Neuron (in vitro differentiated cells): Measurements from ENCODE around the gene HYKK.
A peak's percentile ranks its signal among the peaks of the same experiment; 100 is the strongest.

Experiments
- H2AFZ ChIP-seq: one replicate; pipeline ENCODE4 v1.6.1; 2013; ENCODE audit warnings: low read depth, mild to moderate bottlenecking, inconsistent platforms, low read length, moderate library complexity
- H3K27me3 ChIP-seq: one replicate; pipeline ENCODE4 v1.6.1; 2013; ENCODE audit warnings: low read length; ENCODE audit not compliant: insufficient read depth
- H3K36me3 ChIP-seq: one replicate; pipeline ENCODE4 v1.6.1; 2013; ENCODE audit warnings: low read length; ENCODE audit not compliant: insufficient read depth
- H3K4me1 ChIP-seq: one replicate; pipeline ENCODE4 v1.6.1; 2013; ENCODE audit warnings: low read length; ENCODE audit not compliant: insufficient read depth
- H3K4me3 ChIP-seq: 2 replicates; pipeline ENCODE4 v1.5.1; 2013; ENCODE audit warnings: mild to moderate bottlenecking, low read length, moderate library complexity
- H3K9me3 ChIP-seq: one replicate; pipeline ENCODE4 v1.6.1; 2013; ENCODE audit warnings: low read length

HYKK gene, protein sequence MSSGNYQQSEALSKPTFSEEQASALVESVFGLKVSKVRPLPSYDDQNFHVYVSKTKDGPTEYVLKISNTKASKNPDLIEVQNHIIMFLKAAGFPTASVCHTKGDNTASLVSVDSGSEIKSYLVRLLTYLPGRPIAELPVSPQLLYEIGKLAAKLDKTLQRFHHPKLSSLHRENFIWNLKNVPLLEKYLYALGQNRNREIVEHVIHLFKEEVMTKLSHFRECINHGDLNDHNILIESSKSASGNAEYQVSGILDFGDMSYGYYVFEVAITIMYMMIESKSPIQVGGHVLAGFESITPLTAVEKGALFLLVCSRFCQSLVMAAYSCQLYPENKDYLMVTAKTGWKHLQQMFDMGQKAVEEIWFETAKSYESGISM

DNA sequence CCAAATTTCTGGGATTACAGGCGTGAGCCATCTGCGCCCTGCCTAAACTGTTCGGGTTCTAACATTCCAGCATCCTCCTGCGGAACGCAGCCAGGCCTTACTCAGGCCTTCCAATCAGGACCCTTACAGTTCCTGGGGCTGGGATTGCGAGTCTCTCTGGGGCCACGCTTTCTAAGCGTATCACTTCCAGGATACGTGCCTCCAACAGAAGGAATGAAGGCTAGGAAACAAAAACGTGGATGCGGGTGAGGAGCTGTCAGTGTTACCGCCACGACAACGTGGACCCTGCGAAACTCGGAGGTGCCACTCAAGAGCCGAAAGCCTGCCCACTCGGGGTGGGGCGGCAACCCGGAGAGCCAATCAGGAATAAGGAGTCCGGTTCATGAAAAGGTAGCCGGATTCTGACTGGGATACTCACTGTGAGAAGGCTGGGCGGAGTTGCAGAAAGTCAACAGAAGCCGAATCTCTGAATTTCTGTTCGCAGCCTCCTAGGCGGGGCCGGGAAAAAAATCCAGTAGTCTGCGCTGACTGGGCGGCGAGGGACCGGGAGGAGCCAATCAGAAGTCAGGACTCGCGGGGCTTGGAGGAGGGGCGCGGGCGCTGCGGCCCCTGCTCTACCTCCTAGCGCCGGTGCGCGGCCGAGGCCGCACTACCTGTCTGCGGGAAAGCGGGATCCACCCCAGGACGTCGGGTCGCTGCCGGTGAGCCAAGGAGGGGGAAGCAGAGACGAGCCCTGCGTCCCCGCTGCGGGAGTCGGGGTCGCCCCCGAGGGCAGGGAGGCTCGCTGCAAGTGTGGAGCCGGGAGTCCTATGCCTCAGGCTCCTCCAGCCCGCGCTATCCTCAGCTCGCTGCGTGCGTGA is at the start of gene HYKK:
HYKK (plus strand) TSS at position 607 of the 860 bp plus-strand sequence. CDS start 5,512 bp downstream, outside the sequence.
- Histone ChIP-seq H3K4me3 (peak within 1 kb of the TSS; percentile 76), H3K4me1 (peaks cover 2% of the 10 kb centered on the region)

DNA sequence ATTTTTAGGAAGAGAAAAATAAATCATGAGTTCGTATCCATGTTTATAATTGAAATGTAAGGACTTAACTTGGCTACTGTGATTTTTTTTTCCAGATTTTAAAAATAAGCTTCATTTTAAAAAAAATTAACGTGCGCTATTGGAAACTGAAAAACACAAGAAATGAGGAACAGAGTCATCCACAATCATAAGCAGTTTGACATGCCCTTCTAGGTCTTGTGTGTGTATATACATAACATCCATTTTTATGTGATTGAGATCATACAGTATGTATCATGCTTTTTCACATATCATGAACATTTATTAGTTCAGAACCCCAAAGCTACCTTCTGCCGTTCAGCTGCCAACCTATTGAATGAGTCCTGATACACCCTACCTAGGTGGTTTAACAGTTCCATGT is 46.6 kb upstream of the HYKK start:
- Histone ChIP-seq H3K9me3 (no peaks in the 10 kb centered on the region), H2AFZ (no peak overlapping the region), H3K4me1 (no peaks in the 10 kb centered on the region), H3K4me3 (no peak overlapping the region), H3K27me3 (no peaks in the 10 kb centered on the region), H3K36me3 (peaks cover 43% of the 10 kb centered on the region)

More for the DNA sequence above, at the start of gene HYKK:
- Histone ChIP-seq H3K27me3 (peaks cover 10% of the 10 kb centered on the region), H3K9me3 (no peaks in the 10 kb centered on the region), H2AFZ (peak within 1 kb of the TSS; percentile 91), H3K36me3 (no peaks in the 10 kb centered on the region)

DNA sequence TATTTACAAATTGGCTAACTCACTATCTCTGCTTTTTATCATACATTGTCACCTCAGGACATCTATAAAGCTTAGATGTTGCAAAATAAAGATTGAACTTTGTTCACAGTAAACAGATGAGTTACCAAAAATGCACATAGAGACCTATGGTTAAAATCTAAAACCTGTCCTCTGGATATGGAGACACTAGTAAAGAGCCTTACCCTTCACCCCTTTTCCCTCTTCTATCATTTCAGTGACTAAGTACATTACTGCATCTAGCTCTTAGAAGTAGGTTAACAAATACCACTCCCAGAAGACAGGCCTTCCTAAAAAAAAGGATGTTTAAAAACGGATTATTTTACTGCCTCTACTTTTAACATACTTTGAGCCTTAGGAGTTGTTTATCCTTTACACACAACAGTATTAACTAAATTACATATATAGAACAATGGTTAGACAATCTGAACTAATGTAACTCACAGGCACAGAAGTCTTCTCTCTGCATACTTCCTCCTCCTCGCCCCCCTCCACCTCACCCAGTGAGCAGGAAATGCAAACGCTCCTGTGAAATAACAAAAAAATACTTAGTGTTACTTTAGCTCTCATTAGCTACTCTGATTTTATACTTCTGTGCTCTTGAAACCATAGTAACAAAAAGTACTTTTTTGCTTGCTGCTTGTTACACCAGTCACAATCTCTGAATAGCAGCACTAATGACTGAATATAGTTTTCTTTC is 46.0 kb upstream of the HYKK start:
- Histone ChIP-seq H3K36me3 (peaks cover 48% of the 10 kb centered on the region), H2AFZ (no peak overlapping the region), H3K4me3 (no peak overlapping the region), H3K4me1 (no peaks in the 10 kb centered on the region), H3K9me3 (no peaks in the 10 kb centered on the region), H3K27me3 (no peaks in the 10 kb centered on the region)

DNA sequence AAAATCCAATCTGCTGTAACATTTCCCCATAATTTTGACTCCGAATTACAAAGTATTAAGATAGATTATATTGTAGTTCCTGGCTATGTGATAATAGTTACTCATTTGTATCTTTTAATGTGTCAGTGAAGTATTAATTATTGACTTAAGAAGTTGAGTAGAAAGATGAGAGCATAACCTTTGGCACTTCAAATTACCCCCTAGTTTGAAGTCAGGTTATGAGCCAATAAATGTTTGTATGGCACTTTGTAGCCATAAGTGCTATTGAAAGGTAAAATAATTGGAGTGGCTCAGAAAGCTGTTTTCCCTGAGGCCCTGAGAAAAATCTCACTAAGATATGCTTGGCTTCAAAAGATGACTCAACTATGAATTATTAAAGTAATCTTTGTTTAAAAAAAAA is 38.3 kb upstream of the HYKK start:
- H3K36me3 ChIP-seq = peaks cover 81% of the 10 kb centered on the region
- H3K9me3 ChIP-seq = no peaks in the 10 kb centered on the region
- H3K4me3 ChIP-seq = no peak overlapping the region
- H2AFZ ChIP-seq = no peak overlapping the region
- H3K27me3 ChIP-seq = no peaks in the 10 kb centered on the region
- no peaks in the 10 kb centered on the region for H3K4me1 ChIP-seq

DNA sequence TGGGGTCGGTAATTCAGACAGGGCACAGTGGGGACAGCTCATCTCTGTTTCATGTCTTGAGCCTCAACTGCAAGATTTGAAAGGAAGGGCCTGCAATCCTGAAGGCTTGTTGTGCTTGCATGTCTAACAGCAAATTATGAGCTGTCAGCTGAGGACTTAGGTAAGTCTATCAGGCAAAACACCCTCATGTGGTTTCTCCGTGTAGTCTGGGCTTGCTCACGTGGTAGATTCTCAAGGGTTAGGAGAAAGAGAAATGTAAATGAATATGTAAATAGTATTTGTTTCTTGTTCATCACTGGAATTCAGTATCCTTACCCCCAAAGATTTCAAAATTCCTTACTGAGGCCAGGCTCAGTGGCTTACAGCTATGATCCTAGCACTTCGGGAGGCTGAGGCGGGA is 30.1 kb upstream of the HYKK start:
- H3K36me3 ChIP-seq = peaks cover 68% of the 10 kb centered on the region
- no peaks in the 10 kb centered on the region for H3K4me1 ChIP-seq
- H3K4me3 ChIP-seq = no peak overlapping the region
- no peaks in the 10 kb centered on the region for H3K27me3 ChIP-seq
- H3K9me3 ChIP-seq = no peaks in the 10 kb centered on the region
- H2AFZ ChIP-seq = no peak overlapping the region

DNA sequence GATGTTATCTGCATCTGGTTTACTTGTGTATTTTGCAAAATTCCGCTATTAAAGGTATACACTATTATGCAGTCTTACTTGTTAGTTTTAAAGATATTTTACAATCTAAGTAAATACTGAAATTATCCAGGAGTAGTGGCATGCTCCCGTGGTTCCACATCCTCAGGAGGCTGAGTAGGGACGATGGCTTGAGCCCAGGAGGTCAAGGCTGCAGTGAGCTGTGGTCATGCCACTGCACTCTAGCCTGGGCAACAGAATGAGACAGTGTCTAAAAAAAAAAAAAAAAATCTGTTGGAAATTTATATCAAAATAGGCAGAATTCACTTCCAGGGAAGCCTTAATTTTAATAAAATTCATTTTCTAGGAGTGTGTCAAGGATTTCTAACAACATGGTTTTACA is 27.7 kb upstream of the HYKK start:
- H2AFZ ChIP-seq = no peak overlapping the region
- H3K36me3 ChIP-seq = peaks cover 67% of the 10 kb centered on the region
- no peaks in the 10 kb centered on the region for H3K4me1 ChIP-seq

DNA sequence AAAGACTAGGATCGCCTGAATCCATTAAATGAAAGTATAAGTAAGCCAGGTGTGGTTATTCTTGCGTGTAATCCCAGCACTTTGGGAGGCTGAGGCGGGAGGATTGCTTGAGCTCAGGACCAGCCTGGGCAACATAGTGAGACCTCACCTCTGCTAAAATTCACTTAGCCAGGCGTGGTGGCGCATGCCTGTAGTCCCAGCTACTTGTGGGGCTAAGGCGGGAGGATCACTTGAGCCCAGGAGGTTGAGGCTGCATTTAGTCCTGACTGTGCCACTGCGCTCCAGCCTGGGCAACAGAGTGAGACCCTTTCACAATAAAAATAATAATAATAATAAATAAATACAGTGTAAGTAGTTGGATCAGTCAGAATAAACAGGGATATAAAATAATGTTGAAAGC is 25.5 kb upstream of the HYKK start:
- peaks cover 74% of the 10 kb centered on the region for H3K36me3 ChIP-seq
- H3K4me3 ChIP-seq = no peak overlapping the region

More for the DNA sequence above, 27.7 kb upstream of the HYKK start:
- Histone ChIP-seq H3K27me3 (no peaks in the 10 kb centered on the region), H3K4me3 (no peak overlapping the region), H3K9me3 (no peaks in the 10 kb centered on the region)

DNA sequence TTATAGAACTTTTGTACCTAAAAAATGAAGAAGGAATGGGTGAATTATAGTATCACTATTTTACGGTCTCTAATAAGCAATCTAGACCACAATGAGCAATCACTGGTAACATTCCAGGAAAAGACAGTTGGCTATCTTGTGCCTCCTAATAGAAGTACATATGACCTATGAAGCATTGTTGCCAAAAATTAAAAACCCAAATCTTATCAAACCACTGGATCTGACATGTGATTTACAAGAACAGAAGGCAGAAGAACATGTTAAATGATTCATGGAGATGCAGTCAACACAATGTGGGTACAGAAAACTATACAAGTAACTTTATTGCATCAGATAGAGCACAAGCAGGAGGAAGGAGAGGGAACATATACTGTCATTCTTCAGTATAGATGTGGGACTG is 14.5 kb upstream of the HYKK start:
- peaks cover 94% of the 10 kb centered on the region for H3K36me3 ChIP-seq

More for the DNA sequence above, 25.5 kb upstream of the HYKK start:
- Histone ChIP-seq H3K4me1 (no peaks in the 10 kb centered on the region), H2AFZ (no peak overlapping the region), H3K9me3 (no peaks in the 10 kb centered on the region), H3K27me3 (no peaks in the 10 kb centered on the region)

DNA sequence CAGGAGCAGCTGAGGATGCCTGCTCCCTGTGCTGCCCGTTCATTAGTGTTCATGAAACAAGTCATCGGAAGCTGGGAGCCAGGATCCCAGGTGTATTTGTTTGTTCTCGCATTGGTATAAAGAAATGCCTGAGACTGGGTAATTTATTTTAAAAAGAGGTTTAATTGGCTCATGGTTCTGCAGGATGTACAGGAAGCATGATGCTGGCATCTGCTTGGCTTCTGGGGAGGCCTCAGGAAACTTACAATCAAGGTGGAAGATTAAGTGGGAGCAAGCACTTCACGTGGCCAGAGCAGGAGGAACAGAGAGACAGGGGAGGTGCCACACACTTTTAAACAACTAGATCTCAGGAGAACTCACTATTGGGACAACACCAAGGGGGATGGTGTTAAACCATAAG is 5.5 kb upstream of the HYKK start:
- Histone ChIP-seq H3K27me3 (no peaks in the 10 kb centered on the region), H3K36me3 (peaks cover 41% of the 10 kb centered on the region), H3K4me3 (no peak overlapping the region), H2AFZ (no peak overlapping the region), H3K4me1 (no peaks in the 10 kb centered on the region), H3K9me3 (peaks cover 2% of the 10 kb centered on the region)

More for the DNA sequence above, 14.5 kb upstream of the HYKK start:
- Histone ChIP-seq H3K4me1 (no peaks in the 10 kb centered on the region), H3K9me3 (no peaks in the 10 kb centered on the region), H3K27me3 (no peaks in the 10 kb centered on the region), H3K4me3 (no peak overlapping the region), H2AFZ (no peak overlapping the region)

DNA sequence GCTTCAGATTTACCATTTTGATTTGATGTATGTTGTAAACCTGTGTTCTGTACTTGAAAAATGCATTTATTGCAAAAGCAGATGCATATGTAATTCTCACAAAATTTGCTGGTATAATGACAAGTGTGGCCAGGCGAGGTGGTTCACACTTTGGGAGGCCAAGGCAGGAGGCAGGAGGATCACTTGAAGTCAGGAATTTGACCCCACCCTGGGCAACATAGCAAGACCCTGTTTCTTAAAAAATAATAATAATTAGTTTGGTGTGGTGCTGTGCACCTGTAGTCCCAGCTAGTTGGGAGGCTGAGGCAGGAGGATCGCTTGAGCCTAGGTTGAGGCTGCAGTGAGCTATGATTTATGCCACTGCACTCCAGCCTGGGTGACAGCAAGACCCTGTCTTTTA is 4.7 kb upstream of the HYKK start:
- no peaks in the 10 kb centered on the region for H3K27me3 ChIP-seq
- peaks cover 2% of the 10 kb centered on the region for H3K9me3 ChIP-seq
- no peaks in the 10 kb centered on the region for H3K4me1 ChIP-seq
- H3K4me3 ChIP-seq = no peak overlapping the region
- no peak overlapping the region for H2AFZ ChIP-seq
- peaks cover 34% of the 10 kb centered on the region for H3K36me3 ChIP-seq

DNA sequence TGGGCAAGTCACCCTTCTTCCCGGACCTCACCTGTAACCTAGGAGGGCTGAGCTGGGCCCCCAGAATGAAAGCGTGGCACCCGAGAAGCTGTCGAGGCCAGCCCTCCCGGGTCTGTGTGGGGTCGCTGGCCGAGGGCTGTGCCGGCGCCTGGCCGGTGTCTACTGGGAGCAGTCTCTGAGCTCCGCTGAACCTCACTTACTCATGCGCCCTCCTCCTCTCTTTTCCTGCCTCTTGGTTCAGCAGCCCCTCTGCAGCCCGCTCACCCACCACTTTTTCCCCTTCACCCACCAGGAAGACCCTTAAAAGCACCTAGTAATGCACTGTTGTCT is 419 bp downstream of the HYKK start:
- H3K4me1 ChIP-seq = peaks cover 2% of the 10 kb centered on the region
- H2AFZ ChIP-seq = peak overlapping the region; percentile 91
- no peaks in the 10 kb centered on the region for H3K36me3 ChIP-seq
- H3K9me3 ChIP-seq = no peaks in the 10 kb centered on the region
- peaks cover 10% of the 10 kb centered on the region for H3K27me3 ChIP-seq
- peak overlapping the region; percentile 76 for H3K4me3 ChIP-seq

DNA sequence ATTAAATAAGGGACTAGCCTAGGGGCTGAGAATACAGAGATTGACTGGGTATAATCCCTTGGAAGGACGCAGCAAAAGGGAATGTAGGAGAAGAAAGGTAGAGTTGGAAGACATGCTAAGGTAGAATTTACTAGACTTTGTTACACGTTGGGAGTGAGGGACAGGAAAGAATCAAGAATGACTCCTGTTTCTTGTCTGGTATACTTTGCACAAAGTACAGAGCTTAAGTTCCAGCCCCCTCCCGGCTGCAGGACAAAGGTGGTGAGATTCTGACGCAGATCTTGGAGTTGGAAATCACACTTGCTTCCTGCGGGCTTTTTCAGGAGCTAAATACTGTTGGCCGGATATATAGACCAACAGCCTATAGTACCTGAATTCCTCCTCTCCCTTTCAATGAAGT is 895 bp downstream of the HYKK start:
- Histone ChIP-seq H2AFZ (peak overlapping the region; percentile 91), H3K4me3 (peak overlapping the region; percentile 76), H3K27me3 (peaks cover 10% of the 10 kb centered on the region), H3K9me3 (no peaks in the 10 kb centered on the region), H3K4me1 (peaks cover 2% of the 10 kb centered on the region), H3K36me3 (no peaks in the 10 kb centered on the region)
